HG03108 (cell line): ENCODE measurements around the gene ESPL1.

ENCODE experiments used
- ATAC-seq: cut with Tn5 transposase; IDR thresholded peaks from one replicate; pipeline ENCODE4 v1.9.1; 2021; ENCODE audit warnings: moderate library complexity; ENCODE audit not compliant: unreplicated experiment

The ESPL1 gene

DNA sequence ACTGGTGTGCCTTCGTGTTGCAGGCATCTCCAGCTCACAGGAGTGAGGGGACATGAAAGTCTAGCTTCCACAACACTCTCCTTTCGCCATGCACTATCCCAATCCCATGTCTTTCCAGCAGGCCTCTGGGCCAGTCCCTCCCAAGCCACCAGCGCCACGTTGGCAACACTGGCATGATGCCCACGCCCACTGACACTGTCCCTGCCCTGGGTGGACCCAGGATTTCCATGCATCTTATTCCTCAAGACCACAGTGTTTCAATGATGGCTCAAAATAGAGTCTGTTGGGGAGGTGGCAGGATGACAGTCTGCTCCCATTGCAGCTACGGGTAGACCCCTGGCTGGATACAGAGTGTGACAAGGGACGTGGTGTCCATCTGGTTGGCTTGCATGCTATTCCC lies 65.7 kb downstream of the ESPL1 start:
- no peak for ATAC-seq

GRCh38 chr12:53334822-53335221 lies 66.7 kb downstream of the ESPL1 start:
- no peak for ATAC-seq

- no peak for ATAC-seq
Measured at GRCh38 chr12:53336181-53336681, 68.1 kb downstream of the ESPL1 start, which contains the start of gene SP7. Gene SP7, minus strand, starts transcription at chr12:53336354. Its CDS starts 708 bp downstream, at chr12:53335646.

DNA sequence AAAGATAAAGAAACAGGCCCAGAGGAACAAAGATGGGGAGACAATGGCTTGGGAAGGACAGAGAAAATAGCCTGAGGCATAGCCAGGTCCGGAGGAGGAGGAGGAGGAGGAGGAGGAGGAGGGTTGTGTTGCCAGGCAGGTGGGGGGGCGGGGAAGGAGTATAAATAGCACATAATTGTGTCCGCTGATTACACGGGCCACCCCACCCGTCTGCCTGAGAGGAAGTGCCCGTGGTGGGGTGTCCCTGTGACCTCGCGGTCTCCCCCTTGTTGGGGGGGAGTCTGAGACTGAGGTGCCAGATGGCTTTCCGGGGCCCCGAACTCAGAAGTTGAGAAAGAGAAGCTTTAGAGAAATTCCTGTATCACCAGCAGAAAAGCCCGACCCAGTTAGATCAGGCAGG lies 69.9 kb downstream of the ESPL1 start:
- no peak for ATAC-seq

DNA sequence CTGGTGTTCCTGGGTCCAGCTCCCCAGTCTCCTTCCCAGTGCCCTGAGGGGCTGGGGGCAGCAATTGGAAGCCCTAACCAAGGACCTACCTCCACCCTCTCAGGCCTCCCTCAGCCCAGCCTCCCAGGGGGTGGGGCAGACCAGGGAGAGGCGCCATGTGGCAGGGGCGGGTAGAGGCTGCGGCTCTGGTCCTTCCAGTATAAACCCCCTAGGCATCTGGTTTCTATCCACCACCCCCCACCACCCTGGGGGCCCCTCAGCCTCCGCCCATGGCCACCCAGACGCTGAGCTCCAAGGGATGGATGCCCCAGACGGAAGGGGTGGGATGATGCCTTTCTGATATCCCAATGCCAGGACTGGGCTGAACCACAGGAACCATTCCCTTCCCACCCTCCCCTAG lies 70.8 kb downstream of the ESPL1 start:
- ATAC-seq = no peak

GRCh38 chr12:53340398-53340797 lies 72.3 kb downstream of the ESPL1 start:
- ATAC-seq = no peak
